ENCODE data around the gene C2CD5. TPM values are rescaled to one million over a fixed set of nuclear protein-coding genes. Genes with fewer than 3 reads are reported as not detected.
"Not testable (repeated sequence)": the region's sequence is repeated elsewhere in the genome, so short reads cannot be mapped to it uniquely, and the experiment has no call there.

C2CD5 gene
- total and polyA plus RNA-seq, 2 donors (not counting 1 experiment from before 2014, with no cell fraction given): 24.6 to 61.7 TPM

DNA sequence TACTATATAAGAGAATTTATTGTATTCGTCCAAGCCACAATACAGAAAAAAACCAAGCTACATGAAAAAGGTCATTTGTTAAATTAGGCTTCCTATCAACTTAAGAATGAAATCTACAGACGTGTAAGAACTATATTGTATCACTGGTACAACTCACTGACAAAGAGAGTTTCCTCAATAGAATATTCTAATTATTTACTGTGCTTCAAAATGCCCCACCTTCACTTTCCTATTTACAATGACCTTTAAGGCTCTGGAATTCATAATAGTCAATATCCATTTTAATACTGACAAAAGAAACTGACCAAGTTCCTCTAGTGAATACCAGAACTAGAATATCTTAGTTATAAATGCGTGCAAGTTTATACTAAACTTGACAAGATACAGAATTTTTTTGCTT lies 55.9 kb downstream of the C2CD5 start:
- ATAC-seq (ENCODE audit: low read depth): no peak
- H3K4me2 ChIP-seq (replicated peaks; ENCODE audit: low read depth, low read length, poor library complexity, severe bottlenecking): no peak overlapping the region
- H2AFZ ChIP-seq (ENCODE audit: insufficient read depth, low read depth, low read length, poor library complexity, severe bottlenecking): no peak overlapping the region
- H3K9ac ChIP-seq (ENCODE audit: low read length): no peak overlapping the region
- no peaks in the 10 kb centered on the region for H4K20me1 ChIP-seq (ENCODE audit: control insufficient read depth, insufficient read depth, low read length, poor library complexity, severe bottlenecking)
- H3K79me2 ChIP-seq (ENCODE audit: control insufficient read depth, insufficient read depth, low read length): no peaks in the 10 kb centered on the region
- WGBS (ENCODE audit: insufficient coverage): no CpG with 5 or more reads among the region's 3 CpGs
- H3K4me1 Mint-ChIP-seq: no peaks in the 10 kb centered on the region
- no peaks in the 10 kb centered on the region for H3K9me3 Mint-ChIP-seq (ENCODE audit: insufficient read depth)
- no peak overlapping the region for H3K27ac ChIP-seq (ENCODE audit: low read length in 2 of 2)
- no peaks in the 10 kb centered on the region for H3K27me3 Mint-ChIP-seq
- ChIA-PET POLR2A (no interaction called here), CTCF (no interaction called here)
- intact Hi-C loops (cut with micrococcal nuclease): no loop called here
- H3K4me3 Mint-ChIP-seq: no peak overlapping the region
- H3K27ac Mint-ChIP-seq: no peak overlapping the region
- H3K36me3 ChIP-seq (replicated peaks in 1 of 2; ENCODE audit: control extremely low read depth in 1 of 2, control insufficient read depth in 1 of 2, extremely low read depth in 1 of 2, insufficient read depth in 2 of 2, low read length in 1 of 2): peaks cover 22 to 37% of the 10 kb centered on the region in 2 experiments
- no peaks in the 10 kb centered on the region for H3K9me3 ChIP-seq (ENCODE audit: control extremely low read depth in 1 of 3, control insufficient read depth in 2 of 3, insufficient read depth in 1 of 3, low read length in 2 of 3)
- H3K27me3 ChIP-seq (replicated peaks in 1 of 4; ENCODE audit: control extremely low read depth in 1 of 4, control insufficient read depth in 3 of 4, insufficient read depth in 4 of 4, low read length in 3 of 4): no peaks in the 10 kb centered on the region
- TF ChIP-seq, protein P1, sequence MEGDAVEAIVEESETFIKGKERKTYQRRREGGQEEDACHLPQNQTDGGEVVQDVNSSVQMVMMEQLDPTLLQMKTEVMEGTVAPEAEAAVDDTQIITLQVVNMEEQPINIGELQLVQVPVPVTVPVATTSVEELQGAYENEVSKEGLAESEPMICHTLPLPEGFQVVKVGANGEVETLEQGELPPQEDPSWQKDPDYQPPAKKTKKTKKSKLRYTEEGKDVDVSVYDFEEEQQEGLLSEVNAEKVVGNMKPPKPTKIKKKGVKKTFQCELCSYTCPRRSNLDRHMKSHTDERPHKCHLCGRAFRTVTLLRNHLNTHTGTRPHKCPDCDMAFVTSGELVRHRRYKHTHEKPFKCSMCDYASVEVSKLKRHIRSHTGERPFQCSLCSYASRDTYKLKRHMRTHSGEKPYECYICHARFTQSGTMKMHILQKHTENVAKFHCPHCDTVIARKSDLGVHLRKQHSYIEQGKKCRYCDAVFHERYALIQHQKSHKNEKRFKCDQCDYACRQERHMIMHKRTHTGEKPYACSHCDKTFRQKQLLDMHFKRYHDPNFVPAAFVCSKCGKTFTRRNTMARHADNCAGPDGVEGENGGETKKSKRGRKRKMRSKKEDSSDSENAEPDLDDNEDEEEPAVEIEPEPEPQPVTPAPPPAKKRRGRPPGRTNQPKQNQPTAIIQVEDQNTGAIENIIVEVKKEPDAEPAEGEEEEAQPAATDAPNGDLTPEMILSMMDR (IDR thresholded peaks at IDR 0.05): no peak
- TF ChIP-seq EZH2 (IDR thresholded peaks at IDR 0.05; ENCODE audit: borderline replicate concordance, insufficient read depth, low read depth, low read length, poor library complexity, severe bottlenecking): no peak
- DNase-seq: no peak
- H3K4me3 ChIP-seq (ENCODE audit: control extremely low read depth in 1 of 5, extremely low read depth in 1 of 5, insufficient read depth in 1 of 5, low read depth in 2 of 5, low read length in 4 of 5): no peak overlapping the region
- H3K4me1 ChIP-seq (ENCODE audit: control insufficient read depth in 2 of 2, insufficient read depth in 2 of 2, low read length in 2 of 2): no peaks in the 10 kb centered on the region

DNA sequence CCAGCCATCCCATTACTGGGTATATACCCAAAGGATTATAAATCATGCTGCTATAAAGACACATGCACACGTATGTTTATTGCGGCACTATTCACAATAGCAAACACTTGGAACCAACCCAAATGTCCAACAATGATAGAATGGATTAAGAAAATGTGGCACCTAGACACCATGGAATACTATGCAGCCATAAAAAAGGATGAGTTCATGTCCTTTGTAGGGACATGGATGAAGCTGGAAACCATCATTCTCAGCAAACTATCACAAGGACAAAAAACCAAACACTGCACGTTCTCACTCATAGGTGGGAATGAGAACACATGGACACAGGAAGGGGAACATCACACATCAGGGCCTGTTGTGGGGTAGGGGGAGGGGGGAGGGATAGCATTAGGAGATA lies 56.7 kb downstream of the C2CD5 start:
- DNase-seq; H3K27ac ChIP-seq (ENCODE audit: low read length in 2 of 2); H4K20me1 ChIP-seq (ENCODE audit: control insufficient read depth, insufficient read depth, low read length, poor library complexity, severe bottlenecking); CTCF ChIA-PET; H3K9me3 Mint-ChIP-seq (ENCODE audit: insufficient read depth); ATAC-seq (ENCODE audit: low read depth); H3K9me3 ChIP-seq (ENCODE audit: control extremely low read depth in 1 of 3, control insufficient read depth in 2 of 3, insufficient read depth in 1 of 3, low read length in 2 of 3); H2AFZ ChIP-seq (ENCODE audit: insufficient read depth, low read depth, low read length, poor library complexity, severe bottlenecking); H3K4me1 Mint-ChIP-seq; intact Hi-C loops (cut with micrococcal nuclease); H3K4me1 ChIP-seq (ENCODE audit: control insufficient read depth in 2 of 2, insufficient read depth in 2 of 2, low read length in 2 of 2); H3K9ac ChIP-seq (ENCODE audit: low read length); POLR2A ChIA-PET; H3K27me3 Mint-ChIP-seq; H3K4me3 Mint-ChIP-seq; H3K27me3 ChIP-seq (replicated peaks in 1 of 4; ENCODE audit: control extremely low read depth in 1 of 4, control insufficient read depth in 3 of 4, insufficient read depth in 4 of 4, low read length in 3 of 4); H3K79me2 ChIP-seq (ENCODE audit: control insufficient read depth, insufficient read depth, low read length); H3K4me2 ChIP-seq (replicated peaks; ENCODE audit: low read depth, low read length, poor library complexity, severe bottlenecking); H3K27ac Mint-ChIP-seq; H3K4me3 ChIP-seq (ENCODE audit: control extremely low read depth in 1 of 5, extremely low read depth in 1 of 5, insufficient read depth in 1 of 5, low read depth in 2 of 5, low read length in 4 of 5): not testable (repeated sequence)
- H3K36me3 ChIP-seq (replicated peaks in 1 of 2; ENCODE audit: control extremely low read depth in 1 of 2, control insufficient read depth in 1 of 2, extremely low read depth in 1 of 2, insufficient read depth in 2 of 2, low read length in 1 of 2): peaks cover 22 to 39% of the 10 kb centered on the region in 2 experiments
- WGBS (ENCODE audit: insufficient coverage): no CpG with 5 or more reads among the region's 3 CpGs

Data from B cell (primary cell).